Stimulated activated CD8-positive, alpha-beta memory T cell treated with anti-CD3 and anti-CD28 coated beads, Interleukin-7, amount 100 ng/mL, for 4 hours (primary cell): ENCODE data around the gene KDM8.

ENCODE experiments used
- DNase-seq, 2 donors: peaks; one replicate each; pipeline ENCODE4 v3.0.0-alpha.2; 2020; ENCODE audit warnings: low read depth in 2 of 2

The KDM8 gene

GRCh38 chr16:27230562-27231001 lies 27.3 kb downstream of the KDM8 start:
- peak in 1 of 2 donors; percentile 56 for DNase-seq

- no peak for DNase-seq
Observed at GRCh38 chr16:27231692-27232060, 28.4 kb downstream of the KDM8 start.

DNA sequence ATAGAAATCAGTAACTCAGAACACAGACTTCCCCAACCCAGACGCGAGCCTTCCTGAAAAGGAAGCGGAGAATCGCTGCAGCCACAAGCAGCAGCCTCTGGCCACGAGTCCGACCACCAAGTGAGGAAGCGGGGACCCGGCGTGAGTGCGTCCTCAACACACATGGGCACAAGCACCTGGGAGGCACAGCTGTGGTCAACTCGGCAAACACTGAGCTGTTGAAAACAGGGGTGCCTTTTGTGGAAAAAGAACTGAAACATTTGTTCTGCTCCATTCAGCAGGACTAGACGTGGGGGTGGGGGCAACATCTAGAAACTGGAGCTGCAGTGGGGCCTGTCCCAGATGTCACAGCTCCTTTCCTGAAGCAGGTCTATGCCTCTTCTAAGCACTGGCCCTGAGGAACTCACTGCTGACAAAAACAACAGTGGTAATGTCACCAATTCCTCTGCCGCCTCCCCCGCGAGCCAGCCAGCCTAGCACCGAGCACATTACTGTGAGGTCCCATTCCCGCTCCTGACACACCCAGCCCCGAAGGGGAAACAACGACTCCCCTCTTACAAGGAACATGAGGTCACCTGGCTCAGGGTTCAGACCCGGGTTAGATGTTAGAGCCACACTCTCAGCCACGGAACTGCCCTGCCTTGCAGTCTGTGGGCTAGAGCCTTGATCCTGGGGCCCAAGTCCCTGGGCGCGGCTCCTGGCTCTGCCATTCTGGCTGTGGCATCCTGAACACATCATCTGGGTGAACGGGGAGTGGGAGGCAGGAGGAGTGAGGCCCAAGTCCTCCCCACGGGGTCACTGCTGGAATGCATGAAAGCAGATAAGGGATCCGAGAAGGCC lies 29.0 kb downstream of the KDM8 start:
- DNase-seq: no peak

DNA sequence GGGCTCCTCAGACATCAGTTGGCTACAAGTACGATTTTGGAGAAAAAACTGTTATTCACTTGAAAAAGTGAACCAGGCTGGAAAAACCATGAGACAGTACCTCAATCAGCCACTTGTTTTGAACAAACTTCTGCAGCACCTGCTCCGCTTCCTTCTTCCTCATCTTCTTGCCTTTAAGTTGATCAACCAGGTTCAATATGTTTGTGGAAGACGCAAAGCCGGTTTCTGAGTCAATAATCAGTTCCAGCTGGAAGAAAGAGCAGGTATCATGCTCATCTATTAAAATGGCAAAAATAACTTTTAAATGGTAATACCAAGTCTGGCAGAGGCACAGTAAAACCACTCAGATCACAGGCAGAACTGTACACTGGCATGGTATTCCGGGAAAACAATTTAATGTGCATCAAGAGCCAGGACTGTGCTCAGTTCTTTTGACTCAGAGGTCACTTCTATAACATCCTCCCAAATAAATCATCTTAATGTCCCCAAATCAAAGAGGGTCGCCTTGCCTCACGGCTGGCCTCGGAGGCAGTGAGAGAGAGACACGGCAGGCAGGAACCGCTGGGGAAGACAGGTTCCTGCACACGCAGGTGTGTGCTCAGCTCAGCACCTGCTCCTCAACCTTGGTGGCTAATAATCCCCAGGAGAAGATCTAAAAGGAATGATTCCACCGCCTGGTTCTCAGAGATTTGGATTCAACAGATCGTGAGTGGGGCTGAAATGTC lies 29.7 kb downstream of the KDM8 start:
- no peak for DNase-seq

DNA sequence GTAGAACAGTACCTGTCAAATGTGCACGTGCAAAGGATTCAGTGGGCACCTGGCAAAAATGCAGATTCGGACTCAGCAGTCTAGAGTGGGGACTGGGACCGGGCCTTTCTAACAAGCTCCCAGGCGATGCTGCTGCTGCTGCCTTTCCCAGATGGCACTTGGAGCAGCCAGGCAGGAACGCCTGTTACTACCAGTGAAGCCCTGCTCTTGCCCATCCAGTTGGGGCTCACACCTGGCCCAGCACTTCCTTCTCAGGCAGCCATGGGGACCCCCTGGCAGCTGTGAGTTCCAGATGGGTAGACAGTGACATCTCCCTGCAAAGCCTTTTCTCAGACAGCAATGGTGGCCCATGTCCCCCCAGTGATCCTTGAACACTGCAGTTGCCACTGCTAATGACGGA lies 30.4 kb downstream of the KDM8 start:
- DNase-seq: no peak

- DNase-seq: no peak
Observed at GRCh38 chr16:27234171-27234570, 30.8 kb downstream of the KDM8 start.

- DNase-seq: no peak
Observed at GRCh38 chr16:27234603-27235002, 31.3 kb downstream of the KDM8 start.

- DNase-seq: peak; percentile 74 to 81
Observed at GRCh38 chr16:27235055-27235937, 32.0 kb downstream of the KDM8 start.

DNA sequence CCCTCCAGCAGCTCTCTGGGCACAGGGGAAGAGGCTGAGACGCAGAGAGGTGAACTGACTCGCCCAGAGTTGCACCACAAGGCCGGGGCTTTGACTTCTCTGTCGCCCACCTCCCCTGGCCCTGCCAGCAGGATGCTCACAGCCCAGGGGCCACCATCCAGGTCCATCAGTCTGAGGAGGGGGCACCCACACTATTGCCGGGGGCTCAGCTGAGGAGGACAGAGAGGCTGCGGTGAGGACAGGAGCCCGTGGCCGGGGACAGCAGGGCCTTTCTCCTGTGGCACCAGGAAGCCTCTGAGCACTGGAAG lies 32.6 kb downstream of the KDM8 start:
- no peak for DNase-seq

DNA sequence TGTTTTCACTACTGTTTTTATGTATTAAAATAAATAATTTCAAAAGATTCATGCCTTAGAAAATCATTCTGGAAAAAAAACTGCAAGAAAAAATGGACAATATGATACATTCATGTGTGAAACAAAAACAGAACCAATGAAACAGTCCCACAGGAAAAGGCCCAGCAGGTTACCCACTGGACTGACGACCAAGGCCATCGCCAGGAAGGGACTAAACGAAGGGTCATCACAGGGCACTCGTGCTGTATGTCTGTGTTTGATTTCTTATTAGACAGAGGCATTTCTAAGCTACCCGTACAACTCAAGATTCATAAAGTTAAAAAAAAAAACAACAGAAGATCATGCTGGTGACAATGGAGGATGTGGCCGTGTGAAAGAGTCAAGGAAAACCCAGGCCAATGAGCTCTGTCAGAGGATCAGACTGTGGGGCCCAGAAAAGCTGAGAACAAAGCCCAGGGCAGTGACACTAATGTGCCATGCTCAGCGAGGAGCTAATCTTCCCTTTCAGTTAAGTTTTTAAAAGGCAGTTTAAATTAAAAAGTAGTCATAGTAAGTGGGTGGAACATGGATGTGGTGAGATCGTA lies 33.4 kb downstream of the KDM8 start:
- no peak for DNase-seq

DNA sequence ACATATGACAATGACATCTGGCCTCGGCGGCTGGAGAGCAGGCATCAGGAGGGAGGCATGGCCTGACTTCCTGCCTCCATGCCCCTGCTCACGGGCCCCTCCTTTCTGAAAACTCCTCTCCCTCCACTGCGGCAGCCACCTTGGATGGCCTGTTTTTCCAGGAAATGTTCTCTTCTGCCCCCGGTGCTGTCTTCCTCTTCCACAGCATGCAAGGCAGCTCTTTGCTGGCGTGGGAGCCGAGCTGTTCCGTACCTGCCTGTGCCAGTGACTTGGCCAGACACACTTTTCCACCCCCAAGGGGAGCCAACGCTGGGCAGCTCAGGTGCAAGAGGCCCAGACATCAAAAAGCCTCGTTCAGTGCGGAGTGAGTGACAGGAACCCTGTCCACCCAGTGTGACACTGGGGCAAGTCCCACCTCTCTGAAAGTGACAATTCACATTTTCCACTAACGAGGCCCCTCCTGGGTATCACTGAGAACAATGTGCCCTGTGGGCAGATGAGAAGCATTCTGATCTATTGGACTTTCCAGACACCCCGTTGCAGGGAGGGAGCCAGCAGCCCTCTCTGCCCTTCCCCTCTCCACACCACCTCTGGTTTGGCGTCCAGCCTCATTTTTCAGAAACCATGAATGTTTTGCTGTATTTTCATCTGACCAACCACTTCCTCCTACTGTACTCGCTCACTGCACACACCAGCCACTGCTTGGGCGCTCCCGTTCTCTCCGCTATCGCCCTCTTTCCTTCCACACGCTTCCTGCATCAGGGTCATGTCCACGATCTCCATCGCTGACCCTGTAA lies 34.1 kb downstream of the KDM8 start:
- DNase-seq: peak; percentile 79 to 85

- DNase-seq: peak in 1 of 2 donors; percentile 45
Observed at GRCh38 chr16:27238016-27238587, 34.8 kb downstream of the KDM8 start.

DNA sequence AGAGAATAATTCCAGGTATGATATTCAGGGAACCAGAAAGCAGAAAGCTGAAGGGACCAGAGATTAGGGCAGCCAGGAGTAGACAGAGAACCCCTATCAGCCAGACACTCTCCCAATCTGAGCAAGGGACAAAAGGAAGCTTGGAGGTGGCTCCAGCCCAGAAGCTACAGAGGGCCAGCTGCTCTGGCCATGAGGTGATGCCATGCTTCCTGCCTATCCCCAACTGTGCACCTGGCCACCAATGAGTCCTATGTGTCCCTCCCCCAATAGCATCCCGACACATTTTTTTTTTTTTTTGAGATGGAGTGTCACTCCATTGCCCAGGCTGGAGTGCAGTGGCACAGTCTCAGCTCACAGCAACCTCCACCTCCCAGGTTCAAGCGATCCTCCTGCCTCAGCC lies 35.3 kb downstream of the KDM8 start:
- DNase-seq: no peak

DNA sequence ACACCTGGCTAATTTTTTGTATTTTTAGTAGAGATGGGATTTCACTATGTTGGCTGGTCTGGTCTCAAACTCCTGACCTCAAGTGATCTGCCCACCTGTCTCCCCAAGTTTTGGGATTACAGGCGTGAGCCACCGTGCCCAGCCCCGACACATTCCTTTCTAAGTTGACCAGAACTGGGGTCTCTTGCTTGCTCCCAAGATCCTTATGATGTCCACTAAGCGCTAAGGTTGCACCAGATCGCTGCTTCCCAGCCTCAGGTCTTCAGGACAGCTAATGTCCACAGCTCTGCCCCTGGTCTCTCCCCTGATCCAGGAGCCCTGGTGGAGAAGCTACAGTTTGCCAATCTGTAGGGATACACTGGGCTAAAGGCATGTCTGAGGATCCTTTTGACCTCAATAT lies 35.7 kb downstream of the KDM8 start:
- DNase-seq: no peak

DNA sequence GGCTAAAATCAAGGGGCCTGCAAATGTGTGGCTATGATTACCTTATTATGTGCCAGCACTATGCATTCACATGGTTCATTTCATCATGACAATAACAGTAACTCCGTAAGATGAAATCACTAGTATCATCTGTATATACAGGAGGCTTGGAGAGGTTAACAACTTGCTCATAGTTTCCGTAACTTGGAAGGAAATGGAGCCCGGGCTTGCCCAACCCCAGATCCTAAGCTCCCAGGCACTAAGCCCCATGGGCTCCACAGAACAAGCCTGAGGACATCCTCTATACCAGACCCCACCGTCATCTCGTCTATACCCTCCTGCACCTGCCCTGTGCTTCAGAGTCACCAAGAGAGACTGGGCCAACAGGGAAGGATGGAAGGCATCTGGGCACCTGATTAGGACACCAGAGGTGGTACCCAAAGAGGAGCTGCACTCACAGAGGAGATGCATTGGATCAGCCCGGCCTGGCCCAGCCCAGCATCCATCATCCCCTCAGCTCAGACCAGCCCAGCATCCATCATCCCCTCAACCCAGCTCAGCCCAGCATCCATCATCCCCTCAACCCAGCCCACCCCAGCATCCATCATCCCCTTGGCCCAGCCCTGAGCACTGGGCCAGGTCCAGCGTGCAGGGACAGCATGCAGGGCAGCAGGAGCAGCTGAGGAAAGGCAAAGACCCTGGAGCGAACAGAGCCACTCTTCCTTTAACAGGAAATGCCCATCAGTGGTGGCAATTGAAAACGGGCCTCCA lies 36.8 kb downstream of the KDM8 start:
- DNase-seq: no peak

DNA sequence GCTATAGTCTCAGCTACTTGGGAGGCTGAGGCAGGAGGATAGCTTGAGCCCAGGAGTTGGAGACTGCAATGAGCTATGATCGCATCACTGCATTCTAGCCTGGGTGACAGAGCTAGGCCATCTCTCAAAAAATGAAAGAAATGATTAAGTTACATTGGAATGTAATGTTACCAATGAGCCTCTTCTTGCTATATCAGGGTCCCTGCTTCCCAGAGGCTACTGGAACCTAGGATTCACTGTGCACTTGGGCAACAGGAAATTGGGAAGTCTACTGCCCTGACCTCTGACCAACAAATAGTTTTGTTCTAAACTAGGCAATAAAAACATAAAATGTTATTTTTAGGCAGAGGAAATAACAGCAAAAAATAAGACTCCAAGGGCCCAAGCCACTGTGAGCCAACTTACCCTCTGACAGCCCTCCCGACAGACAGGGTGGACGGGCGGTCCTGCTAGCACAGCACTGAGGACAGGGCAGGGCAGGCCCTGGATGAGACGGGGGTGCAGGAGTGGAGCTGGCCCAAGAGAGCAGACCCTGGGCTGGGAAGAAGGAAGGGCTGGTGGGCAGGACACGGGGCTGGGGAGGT lies 37.7 kb downstream of the KDM8 start:
- no peak for DNase-seq

DNA sequence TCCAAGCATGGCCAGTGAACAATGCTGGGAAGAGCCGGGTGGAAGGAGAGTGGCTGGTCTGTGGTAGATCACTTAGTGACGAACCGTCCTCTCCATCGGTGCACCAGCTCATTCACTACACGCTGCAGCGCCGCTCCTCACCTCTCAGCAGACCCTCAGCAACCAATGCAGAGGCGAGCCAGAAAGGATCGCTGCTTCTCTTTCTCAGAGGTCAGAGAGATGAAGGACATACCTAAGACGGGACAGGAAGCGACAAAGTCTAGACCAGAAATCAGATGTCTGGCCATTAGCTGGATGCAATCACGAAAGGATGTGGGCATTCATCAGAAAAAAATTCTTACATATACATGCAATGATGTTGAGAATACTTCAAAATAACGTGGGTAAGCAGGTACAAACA lies 38.3 kb downstream of the KDM8 start:
- DNase-seq: no peak

GRCh38 chr16:27242398-27242797 lies 39.1 kb downstream of the KDM8 start:
- DNase-seq: no peak

- no peak for DNase-seq
Observed at GRCh38 chr16:27242868-27243590, 39.7 kb downstream of the KDM8 start.
